ENCODE results near the gene VPS37D.
"Not testable (repeated sequence)": the region's sequence is repeated elsewhere in the genome, so short reads cannot be mapped to it uniquely, and the experiment has no call there.

VPS37D gene

DNA sequence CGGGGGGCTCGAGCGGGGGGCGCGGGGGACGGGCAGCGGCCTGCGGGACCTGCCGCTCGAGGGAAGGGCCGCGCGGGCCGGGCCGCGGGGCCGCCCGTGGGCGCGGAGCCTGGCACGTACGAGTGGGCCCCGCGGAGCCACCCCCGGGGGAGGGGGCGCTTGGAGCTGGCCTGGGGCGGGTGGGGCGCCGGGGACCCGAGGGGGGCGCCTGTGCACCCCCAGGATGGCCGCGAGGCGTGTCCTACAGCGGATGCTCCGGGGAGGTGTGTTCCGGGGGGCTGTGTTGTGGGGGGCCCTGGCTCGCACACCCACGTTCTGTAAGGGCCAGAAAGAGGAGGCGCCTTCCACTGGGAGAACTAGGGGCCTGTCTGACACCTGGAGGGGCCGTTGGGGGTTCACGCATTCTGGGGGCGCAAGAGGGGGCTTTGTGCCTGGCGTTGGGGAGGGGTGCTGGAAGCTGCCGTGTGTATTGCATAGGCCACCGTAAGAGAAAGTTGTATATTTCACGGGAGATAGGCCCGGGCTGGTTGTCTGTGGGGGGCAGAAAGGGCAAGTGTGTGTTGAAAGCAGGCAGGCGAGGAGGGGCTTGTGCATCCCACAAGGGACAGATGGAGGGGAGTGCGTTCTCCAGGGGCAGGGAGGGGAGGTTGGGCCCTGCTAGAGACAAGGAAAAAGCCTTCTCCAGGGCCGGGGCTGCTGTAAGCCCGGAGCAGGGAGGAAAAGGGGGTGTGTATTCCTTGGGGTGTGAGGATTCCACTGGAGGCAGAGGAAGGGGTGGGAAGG, 663 bp downstream of the VPS37D start:
- H2AFZ ChIP-seq (ENCODE audit: low read length, unreplicated experiment), result peak overlapping the region; percentile 85

GRCh38 chr7:73668886-73669230, 1.2 kb downstream of the VPS37D start:
- H3K27me3 ChIP-seq (ENCODE audit: insufficient read depth, low read length), result 0 out of 2 replicates have a peak, but pooled peaks cover 4% of the 10 kb centered on the region
- peak overlapping the region; percentile 73 for H3K4me3 ChIP-seq (ENCODE audit: low read depth, low read length)
- H2AFZ ChIP-seq (ENCODE audit: low read length, unreplicated experiment), result no peak overlapping the region
- H3K4me1 ChIP-seq (ENCODE audit: control insufficient read depth, insufficient read depth, low read length, unreplicated experiment), result peaks cover 6% of the 10 kb centered on the region
- no peaks in the 10 kb centered on the region for H3K79me2 ChIP-seq (ENCODE audit: control insufficient read depth, insufficient read depth, low read length, unreplicated experiment)
- no peaks in the 10 kb centered on the region for H3K36me3 ChIP-seq (ENCODE audit: insufficient read depth, low read length)
- H3K27ac ChIP-seq (ENCODE audit: low read depth, low read length), result no peak overlapping the region

More for the DNA sequence above, 663 bp downstream of the VPS37D start:
- no peaks in the 10 kb centered on the region for H3K36me3 ChIP-seq (ENCODE audit: insufficient read depth, low read length)
- H3K4me1 ChIP-seq (ENCODE audit: control insufficient read depth, insufficient read depth, low read length, unreplicated experiment), result peaks cover 6% of the 10 kb centered on the region
- H3K79me2 ChIP-seq (ENCODE audit: control insufficient read depth, insufficient read depth, low read length, unreplicated experiment), result no peaks in the 10 kb centered on the region
- H3K27ac ChIP-seq (ENCODE audit: low read depth, low read length), result no peak overlapping the region
- H3K27me3 ChIP-seq (ENCODE audit: insufficient read depth, low read length), result 0 out of 2 replicates have a peak, but pooled peaks cover 4% of the 10 kb centered on the region
- peak overlapping the region; percentile 73 for H3K4me3 ChIP-seq (ENCODE audit: low read depth, low read length)

DNA sequence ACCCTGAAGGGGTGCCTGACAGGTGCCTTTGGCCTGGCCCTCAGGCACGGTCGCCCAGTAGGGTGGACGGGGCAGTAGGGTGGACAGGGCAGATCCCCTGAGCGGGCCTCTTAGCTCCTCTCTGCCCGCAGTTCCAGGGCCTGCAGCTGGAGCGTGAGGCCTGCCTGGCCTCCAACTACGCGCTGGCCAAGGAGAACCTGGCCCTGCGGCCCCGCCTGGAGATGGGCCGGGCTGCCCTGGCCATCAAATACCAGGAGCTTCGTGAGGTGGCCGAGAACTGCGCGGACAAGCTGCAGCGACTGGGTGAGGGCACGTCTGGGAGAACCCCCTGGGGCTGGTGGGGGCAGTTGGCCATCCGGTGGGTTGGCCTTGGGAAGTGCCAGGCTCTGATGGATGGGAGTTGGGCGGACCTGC, 1.7 kb downstream of the VPS37D start:
- Histone ChIP-seq H3K4me3 (ENCODE audit: low read depth, low read length) (no peak overlapping the region), H2AFZ (ENCODE audit: low read length, unreplicated experiment) (no peak overlapping the region)

GRCh38 chr7:73669858-73670385, 2.3 kb downstream of the VPS37D start:
- Histone ChIP-seq H3K36me3 (ENCODE audit: insufficient read depth, low read length) (no peaks in the 10 kb centered on the region), H3K4me1 (ENCODE audit: control insufficient read depth, insufficient read depth, low read length, unreplicated experiment) (peaks cover 6% of the 10 kb centered on the region), H3K27me3 (ENCODE audit: insufficient read depth, low read length) (0 out of 2 replicates have a peak, but pooled peaks cover 4% of the 10 kb centered on the region), H3K79me2 (ENCODE audit: control insufficient read depth, insufficient read depth, low read length, unreplicated experiment) (no peaks in the 10 kb centered on the region), H3K4me3 (ENCODE audit: low read depth, low read length) (no peak overlapping the region), H2AFZ (ENCODE audit: low read length, unreplicated experiment) (no peak overlapping the region), H3K27ac (ENCODE audit: low read depth, low read length) (no peak overlapping the region)

More for the DNA sequence above, 1.7 kb downstream of the VPS37D start:
- 0 out of 2 replicates have a peak, but pooled peaks cover 4% of the 10 kb centered on the region for H3K27me3 ChIP-seq (ENCODE audit: insufficient read depth, low read length)
- H3K27ac ChIP-seq (ENCODE audit: low read depth, low read length), result no peak overlapping the region
- H3K36me3 ChIP-seq (ENCODE audit: insufficient read depth, low read length), result no peaks in the 10 kb centered on the region
- H3K4me1 ChIP-seq (ENCODE audit: control insufficient read depth, insufficient read depth, low read length, unreplicated experiment), result peaks cover 6% of the 10 kb centered on the region
- H3K79me2 ChIP-seq (ENCODE audit: control insufficient read depth, insufficient read depth, low read length, unreplicated experiment), result no peaks in the 10 kb centered on the region

DNA sequence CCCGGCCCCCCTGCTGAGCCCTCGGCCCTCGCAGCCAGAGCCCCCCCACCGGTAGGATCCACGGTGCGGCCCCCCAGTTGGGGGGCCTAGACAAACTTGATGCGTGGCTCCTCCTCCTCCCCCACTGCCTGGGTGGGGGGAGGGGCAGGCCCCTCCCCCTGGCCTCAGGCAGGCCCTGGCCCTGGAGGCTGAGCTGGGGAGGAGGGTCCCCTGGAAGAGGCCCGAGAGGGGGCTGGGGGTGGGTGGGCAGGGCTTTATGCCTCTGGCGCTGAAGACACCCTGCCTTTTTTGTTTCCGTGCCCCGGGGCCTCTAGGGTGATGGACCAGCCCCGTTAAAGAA, 3.7 kb downstream of the VPS37D start:
- Histone ChIP-seq H3K36me3 (ENCODE audit: insufficient read depth, low read length) (no peaks in the 10 kb centered on the region), H3K79me2 (ENCODE audit: control insufficient read depth, insufficient read depth, low read length, unreplicated experiment) (no peaks in the 10 kb centered on the region), H3K27ac (ENCODE audit: low read depth, low read length) (no peak overlapping the region), H3K27me3 (ENCODE audit: insufficient read depth, low read length) (no peaks in the 10 kb centered on the region), H3K4me1 (ENCODE audit: control insufficient read depth, insufficient read depth, low read length, unreplicated experiment) (peaks cover 6% of the 10 kb centered on the region), H3K4me3 (ENCODE audit: low read depth, low read length) (no peak overlapping the region), H2AFZ (ENCODE audit: low read length, unreplicated experiment) (no peak overlapping the region)

DNA sequence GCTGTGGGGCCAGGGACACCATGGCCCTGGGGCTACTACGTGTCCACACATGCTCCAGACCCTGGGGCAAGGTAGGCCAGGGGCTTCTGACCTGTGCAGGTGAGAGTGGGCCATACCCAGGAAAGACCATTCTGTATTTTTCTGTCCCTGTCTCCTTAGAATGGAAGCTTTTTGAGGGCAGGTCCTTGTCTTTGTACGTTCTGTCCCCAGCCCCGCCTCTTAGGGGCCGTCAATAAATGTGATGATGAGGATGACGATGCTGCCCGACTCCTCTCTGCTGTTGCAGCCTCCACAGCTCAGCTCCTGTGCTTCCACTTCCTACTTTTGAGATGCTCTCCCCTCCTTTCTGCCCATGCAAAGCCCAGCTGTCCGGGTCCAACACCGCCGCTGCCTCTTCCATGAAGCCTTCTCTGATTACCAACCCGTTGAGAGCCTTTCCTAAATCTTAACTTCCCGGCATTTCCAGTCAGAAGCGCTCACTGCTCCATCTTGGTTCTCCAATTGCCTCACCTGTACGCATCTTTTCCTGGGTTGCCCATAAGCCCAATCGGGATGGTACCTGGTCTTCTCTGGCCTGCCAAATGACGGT, 4.3 kb downstream of the VPS37D start:
- H3K79me2 ChIP-seq (ENCODE audit: control insufficient read depth, insufficient read depth, low read length, unreplicated experiment), result no peaks in the 10 kb centered on the region
- no peak overlapping the region for H3K4me3 ChIP-seq (ENCODE audit: low read depth, low read length)
- H3K27ac ChIP-seq (ENCODE audit: low read depth, low read length), result no peak overlapping the region
- H3K36me3 ChIP-seq (ENCODE audit: insufficient read depth, low read length), result no peaks in the 10 kb centered on the region
- peaks cover 6% of the 10 kb centered on the region for H3K4me1 ChIP-seq (ENCODE audit: control insufficient read depth, insufficient read depth, low read length, unreplicated experiment)
- no peak overlapping the region for H2AFZ ChIP-seq (ENCODE audit: low read length, unreplicated experiment)
- no peaks in the 10 kb centered on the region for H3K27me3 ChIP-seq (ENCODE audit: insufficient read depth, low read length)

DNA sequence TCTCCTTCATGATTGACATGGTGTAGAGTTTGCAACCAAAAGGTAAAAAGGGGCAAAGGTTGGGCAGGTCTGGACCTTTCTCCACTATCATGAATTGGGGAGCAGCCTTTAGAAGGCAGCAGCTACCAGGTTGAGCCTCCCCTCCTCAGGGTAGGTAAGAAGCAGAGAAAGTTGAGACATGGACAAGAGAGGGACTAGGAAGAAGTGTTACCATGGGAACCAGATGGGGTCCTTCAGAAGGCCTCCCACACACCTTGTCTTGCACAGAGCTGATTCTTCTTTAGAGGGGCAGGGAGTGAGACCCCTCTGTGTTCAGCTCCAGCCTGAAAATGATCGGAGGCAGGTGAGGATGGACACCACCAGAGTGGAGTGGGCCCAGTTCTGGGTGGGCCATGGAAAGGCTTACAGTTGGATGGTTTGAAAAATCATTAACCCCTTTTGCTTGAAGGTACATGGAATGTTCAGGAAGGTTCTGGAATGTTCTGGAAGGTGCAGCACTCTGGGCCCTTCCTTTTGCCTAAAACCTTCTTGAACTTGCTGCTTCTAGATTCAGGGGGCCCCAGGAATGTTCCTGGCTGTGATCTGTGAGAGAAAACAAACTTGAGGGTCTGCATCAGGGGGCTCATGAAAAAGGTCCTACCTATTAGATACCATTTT, 7.0 kb downstream of the VPS37D start:
- Histone ChIP-seq H3K27me3 (ENCODE audit: insufficient read depth, low read length) (no peaks in the 10 kb centered on the region), H3K4me3 (ENCODE audit: low read depth, low read length) (no peak overlapping the region), H3K27ac (ENCODE audit: low read depth, low read length) (no peak overlapping the region), H3K79me2 (ENCODE audit: control insufficient read depth, insufficient read depth, low read length, unreplicated experiment) (peaks cover 7% of the 10 kb centered on the region), H3K4me1 (ENCODE audit: control insufficient read depth, insufficient read depth, low read length, unreplicated experiment) (no peaks in the 10 kb centered on the region), H2AFZ (ENCODE audit: low read length, unreplicated experiment) (no peak overlapping the region), H3K36me3 (ENCODE audit: insufficient read depth, low read length) (0 out of 2 replicates have a peak, but pooled peaks cover 5% of the 10 kb centered on the region)

DNA sequence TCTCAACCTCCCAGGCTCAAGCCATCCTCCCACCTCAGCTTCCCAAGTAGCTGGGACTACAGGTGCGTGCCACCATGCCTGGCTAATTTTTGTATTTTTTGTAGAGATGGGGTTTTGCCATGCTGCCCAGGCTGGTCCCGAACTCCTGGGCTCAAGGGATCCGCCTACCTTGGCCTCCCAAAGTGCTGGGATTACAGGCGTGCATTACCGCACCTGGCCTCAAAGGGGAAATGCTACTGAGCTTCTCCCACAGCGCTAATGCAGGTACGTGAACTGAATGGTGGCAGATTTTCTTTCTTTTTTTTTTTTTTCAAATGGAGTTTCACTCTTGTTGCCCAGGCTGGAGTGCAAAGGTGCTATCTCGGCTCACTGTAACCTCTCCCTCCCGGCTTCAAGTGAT, 8.4 kb downstream of the VPS37D start:
- H3K27ac ChIP-seq (ENCODE audit: low read depth, low read length); H3K4me1 ChIP-seq (ENCODE audit: control insufficient read depth, insufficient read depth, low read length, unreplicated experiment); H3K4me3 ChIP-seq (ENCODE audit: low read depth, low read length); H3K36me3 ChIP-seq (ENCODE audit: insufficient read depth, low read length); H2AFZ ChIP-seq (ENCODE audit: low read length, unreplicated experiment); H3K27me3 ChIP-seq (ENCODE audit: insufficient read depth, low read length): not testable (repeated sequence)
- H3K79me2 ChIP-seq (ENCODE audit: control insufficient read depth, insufficient read depth, low read length, unreplicated experiment), result peaks cover 22% of the 10 kb centered on the region

GRCh38 chr7:73678862-73679261, 11.2 kb downstream of the VPS37D start:
- H3K36me3 ChIP-seq (ENCODE audit: insufficient read depth, low read length), result 0 out of 2 replicates have a peak, but pooled peaks cover 5% of the 10 kb centered on the region
- H2AFZ ChIP-seq (ENCODE audit: low read length, unreplicated experiment), result no peak overlapping the region
- H3K27ac ChIP-seq (ENCODE audit: low read depth, low read length), result no peak overlapping the region
- peaks cover 46% of the 10 kb centered on the region for H3K79me2 ChIP-seq (ENCODE audit: control insufficient read depth, insufficient read depth, low read length, unreplicated experiment)
- H3K4me3 ChIP-seq (ENCODE audit: low read depth, low read length), result no peak overlapping the region
- H3K27me3 ChIP-seq (ENCODE audit: insufficient read depth, low read length), result no peaks in the 10 kb centered on the region
- H3K4me1 ChIP-seq (ENCODE audit: control insufficient read depth, insufficient read depth, low read length, unreplicated experiment), result peaks cover 17% of the 10 kb centered on the region

GRCh38 chr7:73679709-73680108, 12.1 kb downstream of the VPS37D start:
- Histone ChIP-seq H3K36me3 (ENCODE audit: insufficient read depth, low read length) (0 out of 2 replicates have a peak, but pooled peaks cover 5% of the 10 kb centered on the region), H3K4me3 (ENCODE audit: low read depth, low read length) (no peak overlapping the region), H3K27ac (ENCODE audit: low read depth, low read length) (no peak overlapping the region), H3K79me2 (ENCODE audit: control insufficient read depth, insufficient read depth, low read length, unreplicated experiment) (peaks cover 54% of the 10 kb centered on the region), H2AFZ (ENCODE audit: low read length, unreplicated experiment) (no peak overlapping the region), H3K27me3 (ENCODE audit: insufficient read depth, low read length) (no peaks in the 10 kb centered on the region), H3K4me1 (ENCODE audit: control insufficient read depth, insufficient read depth, low read length, unreplicated experiment) (peaks cover 17% of the 10 kb centered on the region)
